Psoas muscle (tissue), 8 donors: ENCODE measurements around the gene DNAAF1. TPM values are rescaled to one million over a fixed set of nuclear protein-coding genes. Genes with fewer than 3 reads are reported as not detected.
"Not testable (repeated sequence)": the region's sequence is repeated elsewhere in the genome, so short reads cannot be mapped to it uniquely, and the experiment has no call there.

Experiments used
- ATAC-seq, 4 donors: fragments of 200-7000 bp; cut with Tn5 transposase; one replicate each; pipeline ENCODE4 v1.9.1; 2020; ENCODE audit warnings: moderate library complexity in 3 of 4, mild to moderate bottlenecking in 2 of 4
- DNase-seq, 2 donors: peaks; one replicate each; pipeline ENCODE4 v3.0.0-alpha.2; 2020
- H3K27ac ChIP-seq: fragments of 200-600 bp; one replicate; pipeline ENCODE4 v1.8.0; 2022
- H3K27me3 ChIP-seq, 3 donors: fragments of 200-600 bp in 1 of 3; one replicate each; pipeline versions ENCODE4 v1.6.1 to v1.8.0; 2013 to 2022; ENCODE audit warnings: low read length in 2 of 3, mild to moderate bottlenecking in 2 of 3, moderate library complexity in 1 of 3; ENCODE audit not compliant: insufficient read depth in 3 of 3
- H3K36me3 ChIP-seq, 2 donors: fragments of 200-600 bp in 1 of 2; one replicate each; pipeline versions ENCODE4 v1.6.1 to v1.8.0; 2013 to 2022; ENCODE audit warnings: low read depth in 1 of 2, mild to moderate bottlenecking in 1 of 2, moderate library complexity in 1 of 2; ENCODE audit not compliant: insufficient read depth in 1 of 2
- H3K4me1 ChIP-seq: fragments of 200-600 bp; one replicate; pipeline ENCODE4 v1.8.0; 2022
- H3K4me3 ChIP-seq: fragments of 200-600 bp; one replicate; pipeline ENCODE4 v1.8.0; 2022; ENCODE audit warnings: mild to moderate bottlenecking
- H3K9me3 ChIP-seq: fragments of 200-600 bp; one replicate; pipeline ENCODE4 v1.8.0; 2022
- WGBS, 3 donors: extraction: QIAGEN DNeasy Blood & Tissue Kit; methylation state at CpG; one replicate each; pipeline versions ENCODE4 v1.1.6 to v1.1.7; 2013; 5-methylcytosine and 5-hydroxymethylcytosine counted together
- intact Hi-C, 2 donors: fragments of 100-400 bp; cut with DNase I; formaldehyde crosslinking; loops; one replicate each; pipeline versions ENCODE4 v1.11.0 to v1.14.2; 2022
- polyA plus RNA-seq, 3 donors: library from polyadenylated mRNA; stranded (reverse); fragments of 200-250 nt; gene quantifications; one replicate each; pipeline ENCODE4 v1.2.3, GENCODE V29; 2013
- total RNA-seq, 4 donors: library from RNA; stranded (reverse); fragmentation: NEBNext Ultra II Directional in 2 of 4; extraction: Animal tissue kit (Norgen Biotek cat#: 25700) in 2 of 4; gene quantifications; one replicate each; pipeline versions ENCODE4 v1.2.1 to v1.2.4, GENCODE V29; 2021 to 2023
- TF ChIP-seq, protein P1 (sequence below): fragments of 200-600 bp; IDR thresholded peaks from one replicate; pipeline ENCODE4 v1.8.0; 2022; ENCODE audit warnings: antibody characterized with exemption
- donor health status: healthy with polysubstance abuse.
- donor health status: DM: no; HTN: no; CAD: no; lungs with moderate emphysema.
- donor health status: Bipolar disorder and iron deficiency.
- donor health status: healthy.
- donor health status: DM: yes; HTN: yes; CAD: no.
- donor health status: DM: no; HTN: no; CAD: no.
- donor health status: DM: no; HTN: no; CAD: no.
- donor health status: DM: yes; HTN: yes; CAD: no.

Gene DNAAF1
- total and polyA plus RNA-seq, 7 donors = 0.17 to 0.44 (median 0.17) TPM; not detected in 4

DNA sequence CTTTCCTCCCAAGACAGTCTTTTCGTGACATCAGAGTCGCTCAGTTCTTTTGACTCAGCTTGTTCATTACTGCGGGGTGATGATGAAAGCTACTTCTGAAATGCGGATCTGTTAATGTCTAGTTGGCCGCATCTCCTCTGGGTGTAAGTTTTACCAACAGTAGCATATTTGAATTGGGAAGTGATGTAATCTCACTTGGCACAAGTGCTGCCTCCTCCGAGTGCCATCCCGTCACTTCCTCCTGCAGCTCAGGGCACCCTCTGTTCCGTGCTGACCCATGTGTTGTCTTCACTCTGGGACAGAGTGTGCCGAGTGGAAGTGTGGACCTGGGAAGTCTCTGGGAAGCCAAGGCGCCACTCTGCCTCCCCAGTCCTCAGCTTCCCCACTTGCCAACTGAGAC is 54.8 kb downstream of the DNAAF1 start:
- H3K27ac ChIP-seq = no peak overlapping the region
- TF ChIP-seq, protein P1, sequence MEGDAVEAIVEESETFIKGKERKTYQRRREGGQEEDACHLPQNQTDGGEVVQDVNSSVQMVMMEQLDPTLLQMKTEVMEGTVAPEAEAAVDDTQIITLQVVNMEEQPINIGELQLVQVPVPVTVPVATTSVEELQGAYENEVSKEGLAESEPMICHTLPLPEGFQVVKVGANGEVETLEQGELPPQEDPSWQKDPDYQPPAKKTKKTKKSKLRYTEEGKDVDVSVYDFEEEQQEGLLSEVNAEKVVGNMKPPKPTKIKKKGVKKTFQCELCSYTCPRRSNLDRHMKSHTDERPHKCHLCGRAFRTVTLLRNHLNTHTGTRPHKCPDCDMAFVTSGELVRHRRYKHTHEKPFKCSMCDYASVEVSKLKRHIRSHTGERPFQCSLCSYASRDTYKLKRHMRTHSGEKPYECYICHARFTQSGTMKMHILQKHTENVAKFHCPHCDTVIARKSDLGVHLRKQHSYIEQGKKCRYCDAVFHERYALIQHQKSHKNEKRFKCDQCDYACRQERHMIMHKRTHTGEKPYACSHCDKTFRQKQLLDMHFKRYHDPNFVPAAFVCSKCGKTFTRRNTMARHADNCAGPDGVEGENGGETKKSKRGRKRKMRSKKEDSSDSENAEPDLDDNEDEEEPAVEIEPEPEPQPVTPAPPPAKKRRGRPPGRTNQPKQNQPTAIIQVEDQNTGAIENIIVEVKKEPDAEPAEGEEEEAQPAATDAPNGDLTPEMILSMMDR = no peak
- H3K27me3 ChIP-seq = no peaks in the 10 kb centered on the region
- DNase-seq (peak in 1 of 2 donors; percentile 70), ATAC-seq (peak in 2 of 4 donors; percentile 64 to 71)
- no peaks in the 10 kb centered on the region for H3K4me1 ChIP-seq
- H3K9me3 ChIP-seq = no peaks in the 10 kb centered on the region
- intact Hi-C loops = no loop called here
- WGBS, 3 donors = 48 to 64% (median 53%) methylated on average over 10 of the region's 10 CpGs
- no peaks in the 10 kb centered on the region for H3K36me3 ChIP-seq
- no peak overlapping the region for H3K4me3 ChIP-seq

DNA sequence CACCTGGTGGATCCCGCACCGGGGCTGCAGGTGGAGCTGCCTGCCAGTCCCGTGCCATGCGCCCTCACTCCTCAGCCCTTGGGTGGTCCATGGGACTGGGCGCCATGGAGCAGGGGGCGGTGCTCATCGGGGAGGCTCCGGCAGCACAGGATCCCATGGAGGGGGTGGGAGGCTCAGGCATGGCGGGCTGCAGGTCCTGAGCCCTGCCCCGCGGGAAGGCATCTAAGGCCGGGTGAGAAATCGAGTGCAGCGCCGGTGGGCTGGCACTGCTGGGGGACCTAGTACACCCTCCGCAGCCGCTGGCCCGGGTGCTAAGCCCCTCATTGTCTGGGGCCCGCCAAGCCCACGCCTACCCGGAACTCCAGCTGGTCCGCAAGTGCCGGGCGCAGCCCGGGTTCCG is 59.4 kb downstream of the DNAAF1 start:
- H3K4me1 ChIP-seq, H3K27ac ChIP-seq, H3K4me3 ChIP-seq, ATAC-seq, H3K27me3 ChIP-seq, DNase-seq, H3K36me3 ChIP-seq, H3K9me3 ChIP-seq, intact Hi-C loops: not testable (repeated sequence)
- WGBS, 3 donors = 91 to 94% (median 94%) methylated on average over 19 to 26 of the region's 26 CpGs

DNA sequence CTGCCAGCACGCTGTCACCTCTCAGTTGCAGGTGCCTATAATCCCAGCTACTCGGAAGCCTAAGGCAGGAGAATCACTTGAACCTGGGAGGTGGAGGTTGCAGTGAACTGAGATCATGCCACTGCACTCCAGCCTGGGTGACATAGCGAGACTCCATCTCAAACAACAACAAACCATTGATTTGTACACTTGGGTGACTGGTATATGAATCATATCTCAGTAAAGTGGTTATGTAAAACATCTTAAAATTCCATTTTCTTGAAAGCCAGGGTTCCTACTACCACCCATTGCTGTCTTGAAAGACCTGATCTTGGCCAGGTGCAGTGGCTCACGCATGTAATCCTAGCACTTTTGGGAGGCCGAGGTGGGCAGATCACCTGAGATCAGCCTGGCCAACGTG is 60.0 kb downstream of the DNAAF1 start:
- DNase-seq, H3K9me3 ChIP-seq, ATAC-seq, intact Hi-C loops, H3K27me3 ChIP-seq, H3K36me3 ChIP-seq, H3K4me1 ChIP-seq, H3K4me3 ChIP-seq, H3K27ac ChIP-seq: not testable (repeated sequence)
- 87 to 93% (median 92%) methylated on average over 6 of the region's 6 CpGs for WGBS, 3 donors

DNA sequence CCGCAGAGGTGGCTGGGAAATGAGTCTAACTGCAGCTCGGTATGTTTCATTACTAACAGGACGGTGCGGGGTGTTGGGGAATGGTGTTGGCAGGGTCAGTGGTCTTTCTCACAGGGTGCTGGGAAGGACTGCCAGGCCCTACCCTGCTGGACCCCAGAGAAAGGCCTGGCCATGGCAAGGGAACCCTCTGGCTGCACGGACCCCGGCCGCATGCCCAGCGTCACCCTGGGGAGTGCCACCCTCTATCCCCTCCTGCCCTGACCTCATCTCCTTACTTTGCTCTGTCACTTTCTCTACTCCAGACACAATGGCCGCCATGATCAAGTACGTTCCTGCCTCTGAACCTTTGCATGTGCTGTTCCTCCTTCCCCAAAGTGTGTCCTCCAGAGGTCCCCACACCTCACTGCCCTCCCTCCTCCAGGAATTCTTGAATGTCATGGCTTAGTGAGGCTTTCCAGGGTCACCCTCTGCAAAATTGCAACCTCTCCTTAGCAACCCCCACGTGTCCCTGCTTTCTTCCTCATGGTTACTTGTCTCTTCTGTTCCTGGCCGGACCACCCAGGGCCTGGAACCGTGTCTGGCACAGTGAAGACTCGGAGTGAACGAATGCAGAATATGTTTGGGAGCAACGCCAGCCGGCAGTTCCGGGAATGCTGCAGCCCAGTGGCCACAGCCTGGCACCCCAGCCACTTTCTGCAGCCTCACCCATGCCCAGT is 61.0 kb downstream of the DNAAF1 start:
- intact Hi-C loops = no loop called here
- H3K36me3 ChIP-seq = no peaks in the 10 kb centered on the region
- TF ChIP-seq, protein P1 = no peak
- 79 to 82% (median 80%) methylated on average over 17 to 18 of the region's 18 CpGs for WGBS, 3 donors
- no peaks in the 10 kb centered on the region for H3K4me1 ChIP-seq
- no peak for DNase-seq
- no peak for ATAC-seq
- no peak overlapping the region for H3K27ac ChIP-seq
- no peaks in the 10 kb centered on the region for H3K27me3 ChIP-seq
- H3K9me3 ChIP-seq = no peaks in the 10 kb centered on the region
- no peak overlapping the region for H3K4me3 ChIP-seq

DNA sequence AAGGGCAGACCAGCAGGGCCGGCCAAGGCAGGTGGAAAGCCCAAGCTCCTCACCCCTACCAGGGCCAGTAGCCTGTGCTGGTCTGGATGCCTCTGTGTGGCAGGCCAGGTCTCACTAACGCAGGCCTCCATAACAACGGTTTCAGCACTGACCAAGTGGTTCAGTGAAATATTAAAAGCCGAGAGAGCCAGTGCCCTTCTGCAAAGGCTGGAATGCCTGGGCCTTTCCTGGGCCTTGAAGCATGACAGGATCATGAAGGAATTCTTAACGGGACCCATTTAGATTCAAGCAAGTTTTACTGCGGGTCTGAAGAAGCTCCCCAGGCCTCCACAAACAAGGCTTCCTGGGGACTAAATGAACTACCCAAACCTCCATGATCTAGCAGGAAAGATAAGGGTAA is 62.1 kb downstream of the DNAAF1 start:
- Histone ChIP-seq H3K27ac (no peak overlapping the region), H3K9me3 (no peaks in the 10 kb centered on the region), H3K4me3 (no peak overlapping the region), H3K27me3 (no peaks in the 10 kb centered on the region), H3K36me3 (no peaks in the 10 kb centered on the region), H3K4me1 (no peaks in the 10 kb centered on the region)
- no peak for ATAC-seq
- WGBS, 3 donors = 66 to 76% (median 71%) methylated on average over 6 of the region's 6 CpGs
- intact Hi-C loops = no loop called here
- TF ChIP-seq, protein P1 = no peak
- DNase-seq = no peak

DNA sequence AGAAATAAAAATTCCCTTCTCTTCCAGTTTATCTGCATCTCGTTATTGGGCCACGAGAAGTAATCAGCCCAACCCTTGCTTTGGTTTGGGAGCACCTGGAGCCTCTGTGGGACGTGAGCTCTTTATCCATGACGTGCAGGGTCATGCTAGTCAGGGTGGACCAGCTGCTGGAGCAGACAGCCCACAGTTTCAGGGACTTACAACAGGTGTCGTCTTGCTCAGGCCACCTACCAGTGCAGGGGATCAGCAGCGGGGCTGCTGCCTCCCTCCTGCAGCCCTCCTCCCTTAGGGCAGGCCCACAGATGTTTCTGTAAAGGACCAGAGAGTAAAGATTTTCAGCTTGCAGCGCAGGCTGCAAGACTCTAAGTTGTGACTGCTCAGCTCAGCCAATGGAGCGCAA is 62.8 kb downstream of the DNAAF1 start:
- no peaks in the 10 kb centered on the region for H3K27me3 ChIP-seq
- WGBS, 3 donors = 62 to 74% (median 68%) methylated on average over 8 of the region's 8 CpGs
- H3K4me1 ChIP-seq = no peaks in the 10 kb centered on the region
- H3K27ac ChIP-seq = no peak overlapping the region
- intact Hi-C loops = no loop called here
- H3K9me3 ChIP-seq = no peaks in the 10 kb centered on the region
- no peak overlapping the region for H3K4me3 ChIP-seq
- DNase-seq (no peak), ATAC-seq (no peak)
- TF ChIP-seq, protein P1 = no peak
- no peaks in the 10 kb centered on the region for H3K36me3 ChIP-seq
